CD14-positive monocyte (primary cell): Measurements from ENCODE around the gene ZNF622. TPM values are rescaled to one million over a fixed set of nuclear protein-coding genes. Genes with fewer than 3 reads are reported as not detected.
A peak's percentile ranks its signal among the peaks of the same experiment; 100 is the strongest.

Source experiments
- DNase-seq, 3 donors: peaks; one replicate each; pipeline ENCODE4 v3.0.0-alpha.2; 2011 to 2022
- H2AFZ ChIP-seq: 2 replicates; pipeline ENCODE4 v1.6.0; 2012; ENCODE audit warnings: mild to moderate bottlenecking, low read depth, low read length, inconsistent platforms; ENCODE audit not compliant: insufficient read depth, poor library complexity, severe bottlenecking
- H3K27ac ChIP-seq, 2 donors: 1 replicate in 1 of 2; 2 replicates in 1 of 2; pipeline ENCODE4 v1.5.1; 2012 to 2013; ENCODE audit warnings: low read length in 2 of 2, control low read depth in 1 of 2, inconsistent platforms in 1 of 2, low read depth in 1 of 2, mild to moderate bottlenecking in 1 of 2
- H3K27me3 ChIP-seq, 2 donors: one replicate each; pipeline versions ENCODE4 v1.6.0 to v1.6.1; 2011 to 2013; ENCODE audit warnings: low read length in 2 of 2; ENCODE audit not compliant: control insufficient read depth in 2 of 2, insufficient read depth in 2 of 2
- H3K36me3 ChIP-seq, 2 donors: replicated peaks in 1 of 2; 1 replicate in 1 of 2; 2 replicates in 1 of 2; pipeline versions ENCODE4 v1.5.1 to v1.6.1; 2012 to 2013; ENCODE audit warnings: low read length in 2 of 2, control low read depth in 1 of 2, inconsistent platforms in 1 of 2, mild to moderate bottlenecking in 1 of 2; ENCODE audit not compliant: insufficient read depth in 2 of 2, control insufficient read depth in 1 of 2
- H3K4me1 ChIP-seq, 2 donors: 1 replicate in 1 of 2; 2 replicates in 1 of 2; pipeline versions ENCODE4 v1.5.1 to v1.6.1; 2012 to 2013; ENCODE audit warnings: low read length in 2 of 2, control low read depth in 1 of 2, inconsistent platforms in 1 of 2, mild to moderate bottlenecking in 1 of 2, moderate library complexity in 1 of 2; ENCODE audit not compliant: insufficient read depth in 2 of 2, control insufficient read depth in 1 of 2
- H3K4me2 ChIP-seq: replicated peaks from 2 replicates; pipeline ENCODE3; 2012; ENCODE audit warnings: low read length, moderate library complexity, mild to moderate bottlenecking; ENCODE audit not compliant: poor library complexity, severe bottlenecking; ENCODE audit errors: extremely low read depth
- H3K4me3 ChIP-seq, 3 experiments: fragments of 200-600 bp in 1 of 3; sonication (generic) in 1 of 3; replicated peaks in 1 of 3; 1 replicate in 2 of 3; 2 replicates in 1 of 3; pipeline ENCODE4 v1.5.1; 2011 to 2013; ENCODE audit warnings: low read length in 3 of 3, mild to moderate bottlenecking in 3 of 3, control low read depth in 2 of 3, low read depth in 2 of 3, inconsistent platforms in 1 of 3, moderate library complexity in 1 of 3
- H3K79me2 ChIP-seq: 2 replicates; pipeline ENCODE4 v1.6.0; 2012; ENCODE audit warnings: mild to moderate bottlenecking, control low read depth, inconsistent platforms, low read length, moderate library complexity; ENCODE audit not compliant: insufficient read depth
- H3K9ac ChIP-seq: 2 replicates; pipeline ENCODE4 v1.6.0; 2017; ENCODE audit warnings: low read length, mild to moderate bottlenecking; ENCODE audit not compliant: insufficient read depth, poor library complexity, severe bottlenecking
- H3K9me3 ChIP-seq, 2 donors: replicated peaks in 1 of 2; 1 replicate in 1 of 2; 2 replicates in 1 of 2; pipeline versions ENCODE4 v1.5.1 to v1.6.1; 2012 to 2013; ENCODE audit warnings: low read length in 2 of 2, control low read depth in 1 of 2; ENCODE audit not compliant: control insufficient read depth in 1 of 2, insufficient read depth in 1 of 2
- H4K20me1 ChIP-seq: 2 replicates; pipeline ENCODE4 v1.6.0; 2012; ENCODE audit warnings: mild to moderate bottlenecking, low read length, control low read depth, moderate library complexity; ENCODE audit not compliant: insufficient read depth
- H3K27ac Mint-ChIP-seq, 7 donors: one replicate each; pipeline ENCODE4 v1.8.0; 2020; ENCODE audit warnings: mild to moderate bottlenecking in 7 of 7, mixed read lengths in 7 of 7, moderate library complexity in 6 of 7, inconsistent platforms in 2 of 7
- H3K27me3 Mint-ChIP-seq, 3 donors: one replicate each; pipeline ENCODE4 v1.8.0; 2021 to 2022; ENCODE audit warnings: low read depth in 3 of 3, mild to moderate bottlenecking in 3 of 3, mixed read lengths in 3 of 3, moderate library complexity in 3 of 3, inconsistent platforms in 1 of 3
- H3K36me3 Mint-ChIP-seq, 2 donors: one replicate each; pipeline ENCODE4 v1.8.0; 2020; ENCODE audit warnings: mixed read lengths in 2 of 2, inconsistent platforms in 1 of 2, mild to moderate bottlenecking in 1 of 2
- H3K4me1 Mint-ChIP-seq: one replicate; pipeline ENCODE4 v1.8.0; 2020; ENCODE audit warnings: mild to moderate bottlenecking, mixed read lengths
- H3K4me3 Mint-ChIP-seq, 2 donors: one replicate each; pipeline ENCODE4 v1.8.0; 2020; ENCODE audit warnings: mild to moderate bottlenecking in 2 of 2, mixed read lengths in 2 of 2, moderate library complexity in 1 of 2
- H3K9me3 Mint-ChIP-seq, 7 donors: one replicate each; pipeline ENCODE4 v1.8.0; 2020 to 2022; ENCODE audit warnings: mixed read lengths in 7 of 7, mild to moderate bottlenecking in 6 of 7, moderate library complexity in 6 of 7, inconsistent platforms in 2 of 7
- WGBS: methylation state at CpG from one replicate; pipeline ENCODE4 v1.1.5; 2013; ENCODE audit warnings: missing lambda C conversion rate; ENCODE audit not compliant: insufficient coverage; 5-methylcytosine and 5-hydroxymethylcytosine counted together
- intact Hi-C, 2 donors: fragments of 100-400 bp; cut with micrococcal nuclease; formaldehyde crosslinking; loops; one replicate each; pipeline versions ENCODE4 v1.15.0 to v1.15.1; 2023
- polyA plus RNA-seq, 3 donors: library from polyadenylated mRNA; depleted of rRNA in 1 of 3; unstranded in 2 of 3; stranded (reverse) in 1 of 3; fragments of 300-500 nt in 2 of 3; fragments of >200 nt in 1 of 3; fragmentation: Illumina TruSeq in 2 of 3; gene quantifications; 1 replicate in 2 of 3; 2 replicates in 1 of 3; pipeline ENCODE4 v1.2.3, GENCODE V29; 2012 to 2021
- TF ChIP-seq, protein P1 (sequence below): fragments of 200-600 bp; IDR thresholded peaks from one replicate; pipeline ENCODE4 v1.8.0; 2022; ENCODE audit warnings: antibody characterized with exemption, mild to moderate bottlenecking

Gene ZNF622
- polyA plus RNA-seq, 3 donors: 6.1 to 30.1 (median 25.8) TPM

DNA sequence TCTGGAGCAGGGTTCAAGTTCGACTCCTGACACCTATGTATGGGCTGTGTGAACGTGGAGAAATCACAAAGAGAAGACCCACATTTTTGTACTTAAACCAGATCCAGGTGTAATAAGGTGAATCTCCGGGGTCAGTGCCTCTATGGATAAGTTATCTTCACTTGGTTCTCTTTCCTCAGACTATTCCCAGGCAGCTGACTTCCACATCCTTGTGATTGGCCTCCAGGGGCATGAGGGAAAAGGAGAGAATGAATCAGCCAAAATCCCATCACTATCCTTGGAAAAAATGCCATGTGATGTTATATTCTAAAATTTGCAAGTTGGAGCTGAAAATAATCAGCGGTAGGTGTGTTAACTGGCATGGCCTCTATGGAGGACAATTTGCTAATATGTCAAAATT, 37.2 kb downstream of the ZNF622 start:
- H3K36me3 ChIP-seq: no peaks in the 10 kb centered on the region
- H2AFZ ChIP-seq: no peak overlapping the region
- no peak overlapping the region for H3K4me3 Mint-ChIP-seq
- H4K20me1 ChIP-seq: no peaks in the 10 kb centered on the region
- no peak overlapping the region for H3K9ac ChIP-seq
- no peaks in the 10 kb centered on the region for H3K79me2 ChIP-seq
- intact Hi-C loops: no loop called here
- H3K36me3 Mint-ChIP-seq: no peaks in the 10 kb centered on the region
- TF ChIP-seq, protein P1, sequence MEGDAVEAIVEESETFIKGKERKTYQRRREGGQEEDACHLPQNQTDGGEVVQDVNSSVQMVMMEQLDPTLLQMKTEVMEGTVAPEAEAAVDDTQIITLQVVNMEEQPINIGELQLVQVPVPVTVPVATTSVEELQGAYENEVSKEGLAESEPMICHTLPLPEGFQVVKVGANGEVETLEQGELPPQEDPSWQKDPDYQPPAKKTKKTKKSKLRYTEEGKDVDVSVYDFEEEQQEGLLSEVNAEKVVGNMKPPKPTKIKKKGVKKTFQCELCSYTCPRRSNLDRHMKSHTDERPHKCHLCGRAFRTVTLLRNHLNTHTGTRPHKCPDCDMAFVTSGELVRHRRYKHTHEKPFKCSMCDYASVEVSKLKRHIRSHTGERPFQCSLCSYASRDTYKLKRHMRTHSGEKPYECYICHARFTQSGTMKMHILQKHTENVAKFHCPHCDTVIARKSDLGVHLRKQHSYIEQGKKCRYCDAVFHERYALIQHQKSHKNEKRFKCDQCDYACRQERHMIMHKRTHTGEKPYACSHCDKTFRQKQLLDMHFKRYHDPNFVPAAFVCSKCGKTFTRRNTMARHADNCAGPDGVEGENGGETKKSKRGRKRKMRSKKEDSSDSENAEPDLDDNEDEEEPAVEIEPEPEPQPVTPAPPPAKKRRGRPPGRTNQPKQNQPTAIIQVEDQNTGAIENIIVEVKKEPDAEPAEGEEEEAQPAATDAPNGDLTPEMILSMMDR: no peak
- H3K27me3 Mint-ChIP-seq: peaks cover 2 to 7% (median 4%) of the 10 kb centered on the region in 3 donors
- no peak overlapping the region for H3K4me3 ChIP-seq
- H3K4me2 ChIP-seq: no peak overlapping the region
- no peaks in the 10 kb centered on the region for H3K9me3 ChIP-seq
- H3K27me3 ChIP-seq: peaks cover 0 to 4% of the 10 kb centered on the region in 2 donors
- H3K27ac Mint-ChIP-seq: no peak overlapping the region
- no CpG with 5 or more reads among the region's 4 CpGs for WGBS
- no peaks in the 10 kb centered on the region for H3K4me1 Mint-ChIP-seq
- peaks cover 0 to 4% (median 2%) of the 10 kb centered on the region in 7 donors for H3K9me3 Mint-ChIP-seq
- no peaks in the 10 kb centered on the region for H3K4me1 ChIP-seq
- DNase-seq: no peak
- H3K27ac ChIP-seq: no peak overlapping the region

DNA sequence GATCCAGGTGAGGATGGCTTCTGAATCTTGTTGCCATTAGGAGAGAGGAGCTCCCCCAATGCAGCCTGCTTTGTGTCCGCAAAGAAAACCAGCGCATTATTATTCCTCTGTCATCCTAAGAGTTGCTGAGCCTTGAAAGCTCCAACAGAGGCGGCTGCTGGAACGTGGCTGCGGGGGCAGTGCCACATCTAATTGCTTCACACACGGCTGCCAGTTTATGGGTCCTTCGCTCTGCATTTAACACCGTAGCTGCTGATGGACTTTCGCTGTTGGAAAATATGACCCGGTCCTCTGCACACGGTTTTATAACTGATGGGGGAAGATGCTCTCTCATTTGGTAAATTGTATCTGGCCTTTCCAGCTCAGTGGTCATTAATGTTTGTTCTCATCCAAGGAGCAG, 38.0 kb downstream of the ZNF622 start:
- Histone ChIP-seq H3K4me2 (no peak overlapping the region), H4K20me1 (no peaks in the 10 kb centered on the region), H3K36me3 (no peaks in the 10 kb centered on the region), H3K27ac (no peak overlapping the region), H3K27me3 (peaks cover 0 to 4% of the 10 kb centered on the region in 2 donors), H3K79me2 (no peaks in the 10 kb centered on the region), H3K4me3 (no peak overlapping the region), H3K4me1 (no peaks in the 10 kb centered on the region), H3K9ac (no peak overlapping the region), H2AFZ (no peak overlapping the region), H3K9me3 (no peaks in the 10 kb centered on the region)
- TF ChIP-seq, protein P1: no peak
- Mint-ChIP-seq H3K36me3 (no peaks in the 10 kb centered on the region), H3K4me3 (peak overlapping the region in 1 of 2 donors; percentile 28), H3K4me1 (no peaks in the 10 kb centered on the region), H3K27ac (no peak overlapping the region), H3K27me3 (peaks cover 3 to 7% (median 4%) of the 10 kb centered on the region in 3 donors), H3K9me3 (peaks cover 0 to 4% (median 2%) of the 10 kb centered on the region in 7 donors)
- WGBS: 58% methylated on average over 11 of the region's 11 CpGs
- intact Hi-C loops: no loop called here
- no peak for DNase-seq
